ENCODE results near the gene WDFY2. TPM values are rescaled to one million over a fixed set of nuclear protein-coding genes. Genes with fewer than 3 reads are reported as not detected.

The WDFY2 gene
- total and polyA plus RNA-seq, 2 of the 13 experiments (the other 11 are each of a cell fraction or from before 2014, with no cell fraction given): 22.6 to 27.0 TPM

GRCh38 chr13:51583875-51584730, at the start of gene WDFY2 (continued):
- TF ChIP-seq, protein P1, sequence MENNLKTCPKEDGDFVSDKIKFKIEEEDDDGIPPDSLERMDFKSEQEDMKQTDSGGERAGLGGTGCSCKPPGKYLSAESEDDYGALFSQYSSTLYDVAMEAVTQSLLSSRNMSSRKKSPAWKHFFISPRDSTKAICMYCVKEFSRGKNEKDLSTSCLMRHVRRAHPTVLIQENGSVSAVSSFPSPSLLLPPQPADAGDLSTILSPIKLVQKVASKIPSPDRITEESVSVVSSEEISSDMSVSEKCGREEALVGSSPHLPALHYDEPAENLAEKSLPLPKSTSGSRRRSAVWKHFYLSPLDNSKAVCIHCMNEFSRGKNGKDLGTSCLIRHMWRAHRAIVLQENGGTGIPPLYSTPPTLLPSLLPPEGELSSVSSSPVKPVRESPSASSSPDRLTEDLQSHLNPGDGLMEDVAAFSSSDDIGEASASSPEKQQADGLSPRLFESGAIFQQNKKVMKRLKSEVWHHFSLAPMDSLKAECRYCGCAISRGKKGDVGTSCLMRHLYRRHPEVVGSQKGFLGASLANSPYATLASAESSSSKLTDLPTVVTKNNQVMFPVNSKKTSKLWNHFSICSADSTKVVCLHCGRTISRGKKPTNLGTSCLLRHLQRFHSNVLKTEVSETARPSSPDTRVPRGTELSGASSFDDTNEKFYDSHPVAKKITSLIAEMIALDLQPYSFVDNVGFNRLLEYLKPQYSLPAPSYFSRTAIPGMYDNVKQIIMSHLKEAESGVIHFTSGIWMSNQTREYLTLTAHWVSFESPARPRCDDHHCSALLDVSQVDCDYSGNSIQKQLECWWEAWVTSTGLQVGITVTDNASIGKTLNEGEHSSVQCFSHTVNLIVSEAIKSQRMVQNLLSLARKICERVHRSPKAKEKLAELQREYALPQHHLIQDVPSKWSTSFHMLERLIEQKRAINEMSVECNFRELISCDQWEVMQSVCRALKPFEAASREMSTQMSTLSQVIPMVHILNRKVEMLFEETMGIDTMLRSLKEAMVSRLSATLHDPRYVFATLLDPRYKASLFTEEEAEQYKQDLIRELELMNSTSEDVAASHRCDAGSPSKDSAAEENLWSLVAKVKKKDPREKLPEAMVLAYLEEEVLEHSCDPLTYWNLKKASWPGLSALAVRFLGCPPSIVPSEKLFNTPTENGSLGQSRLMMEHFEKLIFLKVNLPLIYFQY (CRISPR knock-in tag; IDR thresholded peaks at IDR 0.05; ENCODE audit: borderline replicate concordance): no peak; the same call in 1 of the 2 replicates
- TF ChIP-seq TBL1XR1 (IDR thresholded peaks at IDR 0.05; ENCODE audit: borderline replicate concordance, low read length, partially characterized antibody): peak; percentile 76
- TF ChIP-seq POLR2AphosphoS2 (IDR thresholded peaks at IDR 0.05; ENCODE audit: low read depth, low read length): no peak
- TF ChIP-seq NR2C2 (CRISPR knock-in tag; IDR thresholded peaks at IDR 0.05; ENCODE audit: borderline replicate concordance): peak; percentile 74
- TF ChIP-seq RCOR2 (CRISPR knock-in tag; IDR thresholded peaks at IDR 0.05): no peak
- TF ChIP-seq, protein P2, sequence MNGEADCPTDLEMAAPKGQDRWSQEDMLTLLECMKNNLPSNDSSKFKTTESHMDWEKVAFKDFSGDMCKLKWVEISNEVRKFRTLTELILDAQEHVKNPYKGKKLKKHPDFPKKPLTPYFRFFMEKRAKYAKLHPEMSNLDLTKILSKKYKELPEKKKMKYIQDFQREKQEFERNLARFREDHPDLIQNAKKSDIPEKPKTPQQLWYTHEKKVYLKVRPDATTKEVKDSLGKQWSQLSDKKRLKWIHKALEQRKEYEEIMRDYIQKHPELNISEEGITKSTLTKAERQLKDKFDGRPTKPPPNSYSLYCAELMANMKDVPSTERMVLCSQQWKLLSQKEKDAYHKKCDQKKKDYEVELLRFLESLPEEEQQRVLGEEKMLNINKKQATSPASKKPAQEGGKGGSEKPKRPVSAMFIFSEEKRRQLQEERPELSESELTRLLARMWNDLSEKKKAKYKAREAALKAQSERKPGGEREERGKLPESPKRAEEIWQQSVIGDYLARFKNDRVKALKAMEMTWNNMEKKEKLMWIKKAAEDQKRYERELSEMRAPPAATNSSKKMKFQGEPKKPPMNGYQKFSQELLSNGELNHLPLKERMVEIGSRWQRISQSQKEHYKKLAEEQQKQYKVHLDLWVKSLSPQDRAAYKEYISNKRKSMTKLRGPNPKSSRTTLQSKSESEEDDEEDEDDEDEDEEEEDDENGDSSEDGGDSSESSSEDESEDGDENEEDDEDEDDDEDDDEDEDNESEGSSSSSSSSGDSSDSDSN (CRISPR knock-in tag; IDR thresholded peaks at IDR 0.05): 0 out of 2 replicates have a peak, but pooled peaks have one; percentile 11
- peak; percentile 39 for TF ChIP-seq RBM39 (IDR thresholded peaks at IDR 0.05; ENCODE audit: low read depth, low read length, poor library complexity, severe bottlenecking)
- 0 out of 2 replicates have a peak, but pooled peaks have one; percentile 19 for TF ChIP-seq BORCS8-MEF2B (CRISPR knock-in tag; IDR thresholded peaks at IDR 0.05)
- TF ChIP-seq KLF13 (CRISPR knock-in tag; IDR thresholded peaks at IDR 0.05): no peak
- TF ChIP-seq, protein P3, sequence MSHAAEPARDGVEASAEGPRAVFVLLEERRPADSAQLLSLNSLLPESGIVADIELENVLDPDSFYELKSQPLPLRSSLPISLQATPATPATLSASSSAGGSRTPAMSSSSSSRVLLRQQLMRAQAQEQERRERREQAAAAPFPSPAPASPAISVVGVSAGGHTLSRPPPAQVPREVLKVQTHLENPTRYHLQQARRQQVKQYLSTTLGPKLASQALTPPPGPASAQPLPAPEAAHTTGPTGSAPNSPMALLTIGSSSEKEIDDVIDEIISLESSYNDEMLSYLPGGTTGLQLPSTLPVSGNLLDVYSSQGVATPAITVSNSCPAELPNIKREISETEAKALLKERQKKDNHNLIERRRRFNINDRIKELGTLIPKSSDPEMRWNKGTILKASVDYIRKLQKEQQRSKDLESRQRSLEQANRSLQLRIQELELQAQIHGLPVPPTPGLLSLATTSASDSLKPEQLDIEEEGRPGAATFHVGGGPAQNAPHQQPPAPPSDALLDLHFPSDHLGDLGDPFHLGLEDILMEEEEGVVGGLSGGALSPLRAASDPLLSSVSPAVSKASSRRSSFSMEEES (CRISPR knock-in tag; IDR thresholded peaks at IDR 0.05): no peak
- 0 out of 2 replicates have a peak, but pooled peaks have one; percentile 33 for TF ChIP-seq NFYC (CRISPR knock-in tag; IDR thresholded peaks at IDR 0.05)
- TF ChIP-seq ZNF138 (CRISPR knock-in tag; IDR thresholded peaks at IDR 0.05; ENCODE audit: low read depth): no peak
- TF ChIP-seq CEBPB (IDR thresholded peaks at IDR 0.05; ENCODE audit: borderline replicate concordance, low read depth, low read length): no peak
- no peak for TF ChIP-seq LRRFIP1 (CRISPR knock-in tag; conservative IDR thresholded peaks at IDR 0.05)
- no peak for TF ChIP-seq ZSCAN12 (CRISPR knock-in tag; IDR thresholded peaks at IDR 0.05)
- TF ChIP-seq, protein P4, sequence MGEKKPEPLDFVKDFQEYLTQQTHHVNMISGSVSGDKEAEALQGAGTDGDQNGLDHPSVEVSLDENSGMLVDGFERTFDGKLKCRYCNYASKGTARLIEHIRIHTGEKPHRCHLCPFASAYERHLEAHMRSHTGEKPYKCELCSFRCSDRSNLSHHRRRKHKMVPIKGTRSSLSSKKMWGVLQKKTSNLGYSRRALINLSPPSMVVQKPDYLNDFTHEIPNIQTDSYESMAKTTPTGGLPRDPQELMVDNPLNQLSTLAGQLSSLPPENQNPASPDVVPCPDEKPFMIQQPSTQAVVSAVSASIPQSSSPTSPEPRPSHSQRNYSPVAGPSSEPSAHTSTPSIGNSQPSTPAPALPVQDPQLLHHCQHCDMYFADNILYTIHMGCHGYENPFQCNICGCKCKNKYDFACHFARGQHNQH (CRISPR knock-in tag; IDR thresholded peaks at IDR 0.05): peak; percentile 81

Measured in HepG2 (cell line).